Myocyte (in vitro differentiated cells): ENCODE results near the gene HK1. TPM values are rescaled to one million over a fixed set of nuclear protein-coding genes. Genes with fewer than 3 reads are reported as not detected.
A peak's percentile ranks its signal among the peaks of the same experiment; 100 is the strongest.
"Not testable (repeated sequence)": the region's sequence is repeated elsewhere in the genome, so short reads cannot be mapped to it uniquely, and the experiment has no call there.

ENCODE experiments used
- DNase-seq: peaks from one replicate; pipeline ENCODE4 v3.0.0-alpha.2; 2012; ENCODE audit warnings: low read depth
- polyA plus RNA-seq: library from polyadenylated mRNA; unstranded; fragments of >200 nt; gene quantifications from one replicate; pipeline ENCODE4 v1.2.1, GENCODE V29; 2012; ENCODE audit warnings: missing spikeins
- total RNA-seq: library from RNA; depleted of rRNA; stranded (reverse); fragments of >200 nt; gene quantifications from 2 replicates; pipeline ENCODE4 v1.2.3, GENCODE V29; 2014

Gene HK1
- 63.7 and 79.2 TPM in 2 replicates for total RNA-seq
- polyA plus RNA-seq: 171 TPM

DNA sequence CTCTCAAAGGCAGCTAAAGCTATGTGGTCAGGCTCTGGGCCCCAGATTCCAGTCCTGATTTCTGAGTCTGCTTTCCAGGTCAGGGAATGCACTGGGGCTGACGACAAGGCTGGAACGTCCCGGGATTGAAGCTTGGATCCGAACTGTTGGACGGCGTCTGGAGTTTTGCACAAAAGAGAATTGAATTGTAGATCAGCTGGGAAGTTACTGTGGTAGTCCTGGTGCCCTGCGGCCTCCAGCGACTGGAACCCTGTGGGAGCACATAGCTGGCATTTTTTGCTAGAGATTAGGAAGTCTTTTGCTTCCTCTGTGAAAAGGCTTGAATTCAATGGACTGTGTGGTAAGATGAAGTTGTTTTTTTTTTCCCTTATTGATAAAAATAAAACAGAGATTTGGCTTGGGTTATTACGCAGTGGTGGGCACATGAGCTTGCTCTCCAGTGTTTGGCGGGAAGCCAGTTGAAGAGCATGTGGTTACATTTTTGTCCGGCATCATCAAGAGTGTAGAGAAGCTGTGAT is at the start of gene HK1:
TSS of gene HK1 (plus strand) at position 51 of the 518 bp plus-strand sequence.
- peak; percentile 5 for DNase-seq

DNA sequence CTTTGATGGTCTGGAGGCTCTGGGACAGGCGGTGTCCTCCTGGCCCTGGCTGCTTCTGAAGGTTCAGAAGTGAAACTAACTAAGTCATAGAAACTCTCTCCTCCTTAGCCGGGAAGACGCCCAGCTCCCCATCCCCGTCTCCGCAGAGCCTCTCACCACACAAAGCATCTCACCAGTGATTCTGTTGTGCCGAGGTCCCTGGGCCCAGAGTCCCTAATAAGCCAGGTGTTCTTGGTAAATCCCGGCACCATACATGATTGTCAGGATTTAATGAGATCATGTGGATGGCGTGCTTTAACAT is 48.7 kb upstream of the HK1 start:
- DNase-seq: no peak

DNA sequence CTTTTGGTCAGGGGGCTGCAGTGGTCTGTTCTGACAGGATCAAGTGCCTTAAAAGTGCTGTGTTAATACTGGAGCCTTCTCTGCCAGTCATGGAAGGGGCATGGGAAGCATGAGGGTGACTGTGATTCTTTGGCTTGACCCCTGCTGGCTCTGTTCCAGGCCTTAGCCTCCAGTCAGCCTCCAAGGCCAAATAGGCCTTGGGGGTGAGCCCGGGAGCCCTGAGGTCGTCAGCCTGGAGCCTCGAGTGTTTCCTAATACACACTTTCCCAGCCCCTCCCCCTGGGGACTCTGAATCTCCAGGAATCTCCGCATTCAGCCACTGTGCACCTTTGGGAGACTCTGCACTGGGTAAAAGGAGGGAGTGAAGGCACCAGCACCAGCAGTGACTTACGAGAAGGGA is 48.2 kb upstream of the HK1 start:
- DNase-seq: no peak

DNA sequence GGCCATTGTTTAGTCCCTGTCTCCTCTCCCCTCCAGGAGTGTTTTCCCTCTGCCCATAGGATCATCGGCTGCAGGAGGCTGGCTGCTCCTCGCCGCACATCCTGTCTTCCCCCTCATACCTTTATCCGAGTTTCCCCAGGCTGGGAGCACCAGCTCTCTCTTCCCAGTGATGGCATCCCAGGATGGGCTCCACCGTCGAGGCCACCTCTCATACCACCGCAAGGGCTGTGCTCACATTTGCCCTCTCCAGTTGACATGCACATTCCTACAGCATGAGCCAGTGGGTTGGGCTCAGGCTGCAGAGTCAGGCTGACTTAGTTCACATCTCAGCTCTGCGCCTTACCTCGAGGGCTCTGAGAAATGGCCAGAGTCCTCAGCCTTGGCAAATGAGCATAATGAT is 46.0 kb upstream of the HK1 start:
- DNase-seq: peak; percentile 80

DNA sequence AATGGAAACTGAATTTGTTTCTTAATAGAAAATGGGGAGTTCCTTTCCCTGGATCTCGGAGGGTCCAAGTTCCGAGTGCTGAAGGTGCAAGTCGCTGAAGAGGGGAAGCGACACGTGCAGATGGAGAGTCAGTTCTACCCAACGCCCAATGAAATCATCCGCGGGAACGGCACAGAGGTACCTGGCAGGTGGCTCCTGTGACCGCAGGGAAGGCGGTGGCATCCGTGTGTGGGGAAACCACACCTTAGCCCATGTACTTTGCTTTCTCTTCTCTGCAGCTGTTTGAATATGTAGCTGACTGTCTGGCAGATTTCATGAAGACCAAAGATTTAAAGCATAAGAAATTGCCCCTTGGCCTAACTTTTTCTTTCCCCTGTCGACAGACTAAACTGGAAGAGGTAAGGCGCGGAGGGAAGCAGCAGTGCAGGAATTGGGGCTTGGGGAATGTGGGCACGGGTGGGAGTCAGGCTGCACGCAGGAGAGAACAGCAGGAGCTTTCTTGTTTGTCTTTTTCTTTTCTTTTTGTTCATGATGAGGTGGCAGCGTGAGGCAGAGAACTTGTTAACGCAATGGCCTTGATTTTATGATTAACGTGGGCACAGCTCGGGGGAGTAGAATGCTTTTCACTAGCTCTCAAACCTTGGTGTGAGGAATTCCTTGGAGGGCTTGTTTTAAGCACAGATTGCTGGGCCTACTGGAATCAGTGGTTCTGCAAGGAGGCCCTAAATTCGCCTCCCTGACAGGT is 45.4 kb upstream of the HK1 start:
- DNase-seq: no peak

DNA sequence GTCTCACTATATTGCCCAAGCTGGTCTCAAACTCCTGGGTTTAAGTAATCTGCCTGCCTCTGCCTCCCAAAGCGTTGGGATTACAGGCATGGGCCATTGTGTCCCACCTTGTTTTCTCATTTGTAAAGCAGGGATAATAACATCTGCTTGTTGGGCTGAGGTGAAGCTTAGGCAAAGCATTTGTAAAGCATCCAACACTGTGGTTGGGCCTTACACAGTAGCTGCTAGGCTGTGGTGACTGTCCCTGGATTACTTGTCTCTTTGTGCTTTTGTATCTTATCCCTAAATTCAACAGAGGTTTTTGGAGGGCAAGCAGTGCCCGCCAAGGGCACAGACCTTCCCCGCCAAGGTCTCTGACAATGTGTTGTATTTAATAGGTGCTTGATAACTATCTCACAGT is 43.8 kb upstream of the HK1 start:
- peak; percentile 50 for DNase-seq

DNA sequence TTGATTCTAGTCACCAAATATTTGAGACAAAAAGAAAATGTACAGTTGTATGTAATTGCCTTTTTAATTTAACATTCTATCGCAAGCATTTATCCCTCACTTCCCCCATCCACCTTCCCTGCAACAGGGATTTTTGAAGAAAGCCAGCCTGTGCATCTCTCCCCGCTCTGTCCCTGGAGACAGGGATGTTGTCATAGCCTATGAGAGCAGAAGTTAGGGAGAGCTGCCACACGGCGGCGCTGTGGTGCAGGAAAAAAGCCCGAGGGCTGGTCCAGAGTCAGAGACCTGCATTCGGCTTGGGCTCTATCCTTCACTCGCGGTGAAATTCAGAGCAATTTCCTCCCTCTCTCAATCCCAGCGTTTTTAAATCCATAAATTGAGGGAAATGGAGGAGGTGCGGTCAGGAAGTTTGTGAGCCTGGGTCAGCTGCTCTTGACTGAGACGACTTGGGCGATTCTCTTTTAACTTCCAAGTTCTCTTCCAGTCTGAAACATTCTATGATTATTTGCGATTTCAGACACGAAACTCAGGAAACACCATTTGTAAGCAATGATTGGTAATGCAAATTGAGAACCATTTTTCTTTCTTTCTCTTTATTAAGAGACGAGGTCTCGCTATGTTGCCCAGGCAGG is 40.7 kb upstream of the HK1 start:
- DNase-seq: peak; percentile 85

DNA sequence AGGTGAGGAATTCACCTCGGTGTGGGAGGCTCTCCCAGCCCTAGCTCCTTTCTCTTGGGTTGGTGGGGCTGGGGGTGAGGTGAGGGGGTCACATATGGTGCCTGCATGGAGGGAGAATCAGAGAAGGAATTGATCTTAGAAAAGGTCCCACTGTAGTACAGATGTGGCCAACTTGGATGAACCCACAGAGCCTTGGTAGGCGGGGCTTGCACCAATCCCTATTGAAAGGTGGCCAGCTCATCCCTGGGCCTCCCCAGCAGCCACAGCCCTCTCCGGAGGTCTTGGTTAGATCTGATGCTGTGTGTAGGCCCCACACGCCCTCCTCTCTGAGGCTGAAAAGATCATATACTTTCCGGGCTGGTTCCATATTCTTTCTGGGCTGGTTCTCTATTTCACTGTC is 39.2 kb upstream of the HK1 start:
- no peak for DNase-seq

DNA sequence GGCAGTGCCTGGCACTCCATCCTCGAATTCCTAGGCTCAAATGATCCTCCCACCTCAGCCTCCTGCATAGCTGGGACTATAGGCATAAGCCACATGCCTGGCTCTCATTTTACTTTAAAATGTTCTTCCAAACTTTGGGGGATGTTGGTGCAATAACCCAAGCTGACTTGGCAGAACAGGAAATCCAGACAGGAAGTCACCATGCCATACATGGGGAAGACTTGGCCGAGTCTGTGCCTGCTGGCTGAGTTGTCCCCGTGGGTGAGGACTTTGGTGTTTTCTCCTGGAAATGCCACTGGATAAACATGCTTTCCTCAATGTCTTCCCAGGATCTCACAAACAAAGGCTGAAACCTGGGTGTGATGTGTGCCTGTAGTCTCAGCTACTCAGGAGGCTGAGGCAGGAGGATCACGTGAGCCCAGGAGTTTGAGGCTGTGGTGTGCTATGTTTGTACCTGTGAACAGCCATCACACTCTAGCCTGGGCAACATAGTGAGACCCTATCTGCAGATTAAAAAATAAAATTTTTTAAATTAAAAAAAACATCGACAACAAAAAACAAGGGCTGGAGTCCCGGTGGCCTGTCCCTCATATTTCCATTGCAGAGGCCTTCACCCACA is 38.4 kb upstream of the HK1 start:
- DNase-seq: peak; percentile 18

DNA sequence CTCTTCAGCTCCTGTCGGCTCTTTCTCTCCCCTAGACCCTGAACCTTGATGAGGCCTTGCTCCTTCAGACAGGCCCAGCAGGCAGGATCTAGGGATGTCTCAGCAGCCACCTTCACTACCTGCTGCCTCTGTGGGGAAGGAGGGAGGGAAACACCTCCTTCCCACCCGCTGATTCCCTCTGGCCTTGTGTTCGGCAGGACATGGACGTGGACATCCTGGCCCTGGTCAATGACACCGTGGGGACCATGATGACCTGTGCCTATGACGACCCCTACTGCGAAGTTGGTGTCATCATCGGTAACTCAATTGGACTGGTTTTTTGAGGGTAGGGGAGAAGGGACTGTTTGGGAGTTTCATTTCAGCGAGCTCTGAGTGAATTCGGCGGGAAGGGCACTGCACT is 37.8 kb upstream of the HK1 start:
- no peak for DNase-seq

DNA sequence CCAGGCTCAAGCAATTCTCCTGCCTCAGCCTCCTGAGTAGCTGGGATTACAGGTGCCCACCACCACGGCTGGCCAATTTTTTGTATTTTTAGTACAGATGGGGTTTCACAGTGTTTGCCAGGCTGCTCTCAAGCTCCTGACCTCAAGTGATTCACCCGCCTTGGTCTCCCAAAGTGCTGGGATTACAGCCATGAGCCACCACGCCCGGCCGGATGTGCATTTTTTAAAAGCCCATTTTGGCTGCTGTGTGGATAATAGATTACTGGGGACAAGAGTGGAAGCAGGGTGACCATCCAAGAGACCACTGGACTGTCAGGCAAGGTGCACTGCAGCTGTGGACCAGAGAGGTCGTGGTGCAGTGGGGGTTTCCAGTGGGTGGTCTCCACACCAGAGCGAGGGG is 36.7 kb upstream of the HK1 start:
- DNase-seq: peak; percentile 78

DNA sequence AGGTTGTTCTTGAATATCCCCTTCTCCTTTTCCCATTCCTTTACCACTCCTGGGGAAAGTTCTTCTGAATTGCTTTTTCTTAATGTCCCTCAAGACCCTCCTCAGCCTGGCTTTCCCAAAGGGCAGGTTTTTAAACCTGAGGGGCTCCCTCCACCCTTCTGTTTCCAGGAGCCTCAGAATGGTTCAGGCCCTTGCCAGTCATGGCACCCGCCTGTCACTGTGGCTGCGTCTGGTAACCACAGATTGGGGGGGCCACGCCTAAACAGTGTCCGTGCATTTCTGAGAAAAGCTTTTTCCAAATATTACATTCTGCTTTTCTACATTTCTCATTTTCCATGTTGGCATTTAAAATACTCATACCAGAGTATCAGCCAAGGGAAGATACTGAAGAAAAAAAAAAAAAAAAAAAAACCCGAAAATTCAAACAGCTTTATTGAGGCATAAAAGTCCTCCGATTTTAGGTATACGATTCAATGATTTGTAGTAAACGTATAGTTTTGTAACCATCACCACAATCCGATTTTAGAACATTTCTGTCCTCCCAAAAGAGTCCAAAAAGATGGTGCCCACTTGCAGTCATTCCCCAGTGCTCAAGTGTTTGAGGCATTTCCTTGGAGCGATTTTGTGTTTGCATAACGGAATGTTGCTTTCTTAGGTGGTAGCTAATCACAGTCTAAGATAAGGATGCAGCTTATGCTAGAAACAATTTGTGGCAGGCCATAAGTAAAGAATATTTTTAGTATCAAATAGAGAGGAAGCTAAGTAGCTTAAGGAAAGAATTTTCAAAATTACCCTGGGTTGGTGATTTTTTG is 36.0 kb upstream of the HK1 start:
- no peak for DNase-seq

DNA sequence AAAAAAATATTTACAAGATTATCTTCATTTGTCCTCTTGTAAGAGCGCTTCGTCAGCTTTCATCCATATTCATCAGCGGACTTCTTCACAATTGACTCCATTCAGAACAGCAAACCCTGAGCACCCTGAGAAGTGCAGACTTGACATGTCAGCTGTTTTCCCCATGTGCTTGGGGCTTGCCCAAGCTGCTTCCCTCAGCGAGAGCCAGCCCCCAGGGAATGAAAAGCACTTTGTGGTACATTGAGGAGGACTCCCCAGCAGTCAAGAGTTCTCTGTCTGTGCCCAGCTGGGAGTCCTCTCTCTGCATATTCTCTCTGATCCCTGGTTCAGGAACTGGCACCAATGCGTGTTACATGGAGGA is 35.5 kb upstream of the HK1 start:
- DNase-seq: peak; percentile 39

DNA sequence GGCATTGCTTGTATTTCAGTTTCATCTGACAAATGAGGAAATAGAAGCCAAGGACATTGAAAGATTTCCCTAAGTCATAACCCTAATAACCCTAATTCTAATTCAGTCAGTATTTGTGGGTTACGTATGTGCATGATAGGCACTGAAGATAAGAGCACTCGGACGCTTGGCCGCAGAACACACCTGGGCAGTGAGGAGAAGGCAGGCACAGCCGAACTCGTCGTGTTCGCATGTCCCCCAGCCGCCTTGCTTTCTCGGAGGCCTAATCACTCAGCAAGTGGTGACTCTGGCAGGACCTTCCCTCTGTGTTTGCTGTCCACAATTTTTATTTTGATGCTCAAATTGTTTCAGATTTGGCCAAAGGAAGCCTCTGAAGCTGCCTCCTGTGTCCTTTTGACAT is 34.5 kb upstream of the HK1 start:
- DNase-seq: no peak

DNA sequence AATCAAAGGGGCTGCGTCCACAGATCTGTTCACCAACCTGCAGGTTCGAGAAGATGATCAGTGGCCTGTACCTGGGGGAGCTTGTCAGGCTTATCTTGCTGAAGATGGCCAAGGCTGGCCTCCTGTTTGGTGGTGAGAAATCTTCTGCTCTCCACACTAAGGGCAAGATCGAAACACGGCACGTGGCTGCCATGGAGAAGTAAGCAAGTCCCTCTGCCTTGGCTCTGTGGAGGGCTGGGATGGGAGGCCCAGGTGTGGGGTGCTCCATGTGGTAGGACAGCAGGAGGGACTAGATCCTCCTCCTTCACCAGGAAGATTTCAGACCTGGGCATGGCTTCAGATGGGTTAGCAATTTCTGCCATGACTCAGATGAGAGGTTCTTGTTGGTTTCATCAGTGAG is 32.3 kb upstream of the HK1 start:
- DNase-seq: no peak

DNA sequence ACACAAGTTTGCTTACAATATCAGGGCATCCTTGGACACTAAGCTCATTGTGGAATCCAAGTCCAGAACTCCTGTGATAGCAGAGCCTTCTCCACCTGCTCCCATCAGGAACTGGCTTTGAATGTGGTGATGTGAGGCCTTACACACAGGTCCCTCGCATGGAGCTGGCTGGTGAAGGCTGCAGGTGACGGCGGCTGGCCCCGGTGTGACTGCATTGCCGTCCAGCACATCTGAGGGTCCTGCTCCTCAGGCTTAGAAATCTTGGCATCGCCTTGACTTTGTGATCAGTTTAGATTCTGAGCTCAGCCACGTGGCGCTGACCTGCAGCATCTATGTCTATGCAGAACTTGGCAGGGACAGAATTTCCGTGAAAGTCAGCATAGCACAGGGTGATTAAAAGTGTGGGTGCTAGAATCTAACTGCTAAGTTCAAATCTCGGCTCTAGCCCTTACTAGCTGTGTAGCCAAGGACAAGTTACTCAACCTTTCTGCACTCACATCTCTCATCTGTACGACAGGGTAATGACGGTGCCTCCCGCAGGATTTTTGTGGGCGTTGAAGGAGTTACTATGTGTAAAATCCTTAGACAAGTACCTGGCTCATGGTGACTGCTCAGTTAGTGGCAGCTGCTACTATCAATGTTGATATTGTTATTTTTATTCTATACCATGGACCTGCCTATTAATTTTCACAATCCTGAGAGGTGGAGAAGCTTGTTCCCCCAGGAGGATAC is 31.5 kb upstream of the HK1 start:
- DNase-seq: no peak

DNA sequence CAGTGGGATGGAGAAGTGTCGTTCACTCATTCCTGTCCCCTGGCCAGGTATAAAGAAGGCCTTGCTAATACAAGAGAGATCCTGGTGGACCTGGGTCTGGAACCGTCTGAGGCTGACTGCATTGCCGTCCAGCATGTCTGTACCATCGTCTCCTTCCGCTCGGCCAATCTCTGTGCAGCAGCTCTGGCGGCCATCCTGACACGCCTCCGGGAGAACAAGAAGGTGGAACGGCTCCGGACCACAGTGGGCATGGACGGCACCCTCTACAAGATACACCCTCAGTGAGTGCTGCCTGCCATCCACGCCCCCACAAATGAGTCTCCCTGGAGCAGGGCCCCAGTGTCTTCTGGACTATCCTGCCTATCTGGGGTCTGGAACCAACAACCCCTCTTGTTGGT is 31.0 kb upstream of the HK1 start:
- no peak for DNase-seq

DNA sequence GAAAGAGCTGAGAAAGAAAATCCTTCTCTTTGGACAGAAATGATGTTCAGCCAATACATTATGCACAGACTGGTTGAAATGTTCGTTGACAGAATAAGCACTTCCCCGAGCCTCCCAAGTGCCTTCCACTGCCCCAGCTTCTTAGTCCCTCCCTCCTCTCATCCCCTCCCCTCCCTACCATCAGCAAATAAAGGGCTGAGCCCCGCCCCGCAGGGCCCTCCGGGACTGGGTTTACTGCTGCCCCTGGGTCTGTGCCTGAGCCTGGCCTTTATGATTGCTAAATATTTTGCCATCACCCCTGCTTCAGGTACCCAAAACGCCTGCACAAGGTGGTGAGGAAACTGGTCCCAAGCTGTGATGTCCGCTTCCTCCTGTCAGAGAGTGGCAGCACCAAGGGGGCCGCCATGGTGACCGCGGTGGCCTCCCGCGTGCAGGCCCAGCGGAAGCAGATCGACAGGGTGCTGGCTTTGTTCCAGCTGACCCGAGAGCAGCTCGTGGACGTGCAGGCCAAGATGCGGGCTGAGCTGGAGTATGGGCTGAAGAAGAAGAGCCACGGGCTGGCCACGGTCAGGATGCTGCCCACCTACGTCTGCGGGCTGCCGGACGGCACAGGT is 30.1 kb upstream of the HK1 start:
- DNase-seq: no peak

DNA sequence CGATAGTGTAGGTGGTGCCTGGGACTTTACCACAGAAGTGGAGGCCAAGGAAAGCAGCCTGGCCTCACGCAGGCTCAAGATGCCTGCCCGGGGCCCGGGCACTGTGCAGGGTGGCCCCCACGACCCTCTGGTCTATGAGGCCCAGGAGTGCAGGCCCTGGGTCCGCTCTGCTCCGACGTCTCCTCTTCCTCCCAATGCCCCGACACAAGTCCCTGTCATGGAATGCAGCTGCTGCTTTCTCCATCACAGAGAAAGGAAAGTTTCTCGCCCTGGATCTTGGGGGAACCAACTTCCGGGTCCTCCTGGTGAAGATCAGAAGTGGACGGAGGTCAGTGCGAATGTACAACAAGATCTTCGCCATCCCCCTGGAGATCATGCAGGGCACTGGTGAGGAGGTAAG is 28.3 kb upstream of the HK1 start:
- DNase-seq: no peak

DNA sequence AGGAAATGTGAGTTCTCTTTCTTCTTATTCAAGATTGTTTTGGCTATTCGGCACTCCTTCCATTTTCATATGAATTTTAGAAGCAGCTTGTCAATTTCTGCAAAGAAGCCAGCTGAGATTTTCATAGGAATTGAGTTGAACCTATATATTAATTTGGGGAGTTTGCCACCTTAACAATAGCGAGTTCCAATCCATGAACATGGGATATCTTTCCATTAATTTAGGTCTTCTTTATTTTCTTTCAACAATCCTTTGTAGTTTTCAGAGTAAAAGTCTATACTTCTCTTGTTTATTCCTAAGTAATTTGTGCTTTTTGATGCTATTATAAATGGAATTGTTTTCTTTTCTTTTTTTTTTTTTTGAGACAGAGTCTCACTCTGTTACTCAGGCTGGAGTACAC is 26.9 kb upstream of the HK1 start:
- not testable (repeated sequence) for DNase-seq

DNA sequence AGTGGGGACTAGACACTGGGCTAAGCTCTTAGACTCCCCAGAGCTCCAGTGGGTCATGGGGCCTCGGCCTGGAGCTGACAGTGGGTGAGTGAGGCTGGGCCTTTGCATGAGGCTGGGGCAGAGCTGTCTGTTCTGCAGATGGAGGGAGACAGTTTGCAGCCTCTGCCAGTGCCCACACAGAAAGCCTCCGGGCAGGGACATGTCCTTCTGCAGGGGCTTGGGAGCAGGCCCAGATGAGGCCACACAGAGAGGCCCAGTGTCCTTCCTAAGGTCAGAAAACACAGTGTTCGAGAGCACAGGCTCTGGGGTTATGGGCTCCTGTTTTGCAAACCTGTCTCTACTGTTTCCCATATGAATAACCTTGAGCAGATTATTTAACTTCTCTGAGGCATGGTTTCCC is 25.1 kb upstream of the HK1 start:
- DNase-seq: no peak
